HG02970 (cell line): ENCODE measurements around the gene SEPTIN10.
"Not testable (repeated sequence)": the region's sequence is repeated elsewhere in the genome, so short reads cannot be mapped to it uniquely, and the experiment has no call there.

Experiments
- ATAC-seq: cut with Tn5 transposase; IDR thresholded peaks from one replicate; pipeline ENCODE4 v1.9.1; 2021; ENCODE audit warnings: mild to moderate bottlenecking, moderate library complexity, moderate number of reproducible peaks; ENCODE audit not compliant: unreplicated experiment, low FRiP score

SEPTIN10 gene

GRCh38 chr2:109607766-109608165 lies 6.0 kb downstream of the SEPTIN10 start:
- ATAC-seq, result no peak

GRCh38 chr2:109604597-109604996 lies 9.2 kb downstream of the SEPTIN10 start:
- ATAC-seq, result no peak

GRCh38 chr2:109602617-109603188 lies 11.1 kb downstream of the SEPTIN10 start:
- ATAC-seq, result no peak

GRCh38 chr2:109601783-109602182 lies 12.0 kb downstream of the SEPTIN10 start:
- ATAC-seq, result no peak

- no peak for ATAC-seq
Observed at GRCh38 chr2:109597283-109597682, 16.5 kb downstream of the SEPTIN10 start.

- ATAC-seq, result no peak
Observed at GRCh38 chr2:109595644-109596043, 18.1 kb downstream of the SEPTIN10 start.

- ATAC-seq, result no peak
Observed at GRCh38 chr2:109594246-109594885, 19.4 kb downstream of the SEPTIN10 start.

- ATAC-seq, result no peak
Observed at GRCh38 chr2:109592905-109593304, 20.9 kb downstream of the SEPTIN10 start.

- ATAC-seq, result no peak
Observed at GRCh38 chr2:109591206-109591605, 22.6 kb downstream of the SEPTIN10 start.

- no peak for ATAC-seq
Observed at GRCh38 chr2:109586687-109587086, 27.1 kb downstream of the SEPTIN10 start.

- ATAC-seq, result no peak
Observed at GRCh38 chr2:109582928-109583895, 30.6 kb downstream of the SEPTIN10 start.

GRCh38 chr2:109577630-109578029 lies 36.1 kb downstream of the SEPTIN10 start:
- ATAC-seq, result not testable (repeated sequence)

- no peak for ATAC-seq
Observed at GRCh38 chr2:109575373-109575772, 38.4 kb downstream of the SEPTIN10 start.

- ATAC-seq, result no peak
Observed at GRCh38 chr2:109563980-109564550, 49.7 kb downstream of the SEPTIN10 start.

GRCh38 chr2:109563288-109563687 lies 50.5 kb downstream of the SEPTIN10 start:
- no peak for ATAC-seq

- ATAC-seq, result no peak
Observed at GRCh38 chr2:109562421-109562820, 51.3 kb downstream of the SEPTIN10 start.

GRCh38 chr2:109560265-109560664 lies 53.5 kb downstream of the SEPTIN10 start:
- no peak for ATAC-seq

GRCh38 chr2:109558076-109558882 lies 55.5 kb downstream of the SEPTIN10 start:
- ATAC-seq, result no peak

GRCh38 chr2:109557309-109557708 lies 56.5 kb downstream of the SEPTIN10 start:
- no peak for ATAC-seq

GRCh38 chr2:109555346-109555900 lies 58.3 kb downstream of the SEPTIN10 start:
- no peak for ATAC-seq
